Left ventricle myocardium superior (tissue), 1 donor: ENCODE data around the gene GPI. TPM values are rescaled to one million over a fixed set of nuclear protein-coding genes. Genes with fewer than 3 reads are reported as not detected.
"Not testable (repeated sequence)": the region's sequence is repeated elsewhere in the genome, so short reads cannot be mapped to it uniquely, and the experiment has no call there.

Experiments
- ATAC-seq: fragments of 200-7000 bp; cut with Tn5 transposase; one replicate; pipeline ENCODE4 v1.9.1; 2020; ENCODE audit warnings: mild to moderate bottlenecking, moderate library complexity
- DNase-seq: peaks from one replicate; pipeline ENCODE4 v3.0.0-alpha.2; 2020
- intact Hi-C: fragments of 100-400 bp; cut with micrococcal nuclease; formaldehyde crosslinking; loops from one replicate; pipeline ENCODE4 v1.11.0; 2022
- total RNA-seq: library from RNA; stranded (reverse); fragmentation: NEBNext Ultra II Directional; extraction: Animal tissue kit (Norgen Biotek cat#: 25700); gene quantifications from one replicate; pipeline ENCODE4 v1.2.1, GENCODE V29; 2021
- donor health status: DM: no; HTN: yes; CAD: no; lungs with severe emphysema.

GPI gene
- total RNA-seq, 1 donor from 2014 or later = 553 TPM

- no peak for DNase-seq
- peak; percentile 8 for ATAC-seq
- intact Hi-C loops = no loop called here
Observed at GRCh38 chr19:34393031-34393430, 28.0 kb downstream of the GPI start.

DNA sequence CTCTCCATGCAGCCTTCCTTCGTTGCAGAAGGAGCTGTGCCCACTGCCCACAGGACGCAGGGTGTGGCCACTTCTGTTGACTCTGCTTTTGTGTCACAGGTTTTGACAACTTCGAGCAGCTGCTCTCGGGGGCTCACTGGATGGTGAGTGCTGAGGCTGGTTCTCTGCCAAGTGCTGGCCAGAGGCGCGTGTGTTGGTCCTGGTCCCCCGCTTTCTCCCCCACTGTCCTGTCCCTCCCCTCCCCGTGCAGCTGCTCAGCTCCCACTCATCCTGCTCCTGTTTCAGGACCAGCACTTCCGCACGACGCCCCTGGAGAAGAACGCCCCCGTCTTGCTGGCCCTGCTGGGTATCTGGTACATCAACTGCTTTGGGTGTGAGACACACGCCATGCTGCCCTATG, 28.6 kb downstream of the GPI start:
- intact Hi-C loops = no loop called here
- no peak for DNase-seq
- ATAC-seq = no peak

GRCh38 chr19:34397853-34398252, 32.9 kb downstream of the GPI start:
- intact Hi-C loops = no loop called here
- DNase-seq = no peak
- peak; percentile 7 for ATAC-seq

DNA sequence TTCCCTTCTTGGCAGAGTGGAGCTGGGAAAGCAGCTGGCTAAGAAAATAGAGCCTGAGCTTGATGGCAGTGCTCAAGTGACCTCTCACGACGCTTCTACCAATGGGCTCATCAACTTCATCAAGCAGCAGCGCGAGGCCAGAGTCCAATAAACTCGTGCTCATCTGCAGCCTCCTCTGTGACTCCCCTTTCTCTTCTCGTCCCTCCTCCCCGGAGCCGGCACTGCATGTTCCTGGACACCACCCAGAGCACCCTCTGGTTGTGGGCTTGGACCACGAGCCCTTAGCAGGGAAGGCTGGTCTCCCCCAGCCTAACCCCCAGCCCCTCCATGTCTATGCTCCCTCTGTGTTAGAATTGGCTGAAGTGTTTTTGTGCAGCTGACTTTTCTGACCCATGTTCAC, 34.9 kb downstream of the GPI start:
- intact Hi-C loops = no loop called here
- ATAC-seq (no peak), DNase-seq (no peak)

DNA sequence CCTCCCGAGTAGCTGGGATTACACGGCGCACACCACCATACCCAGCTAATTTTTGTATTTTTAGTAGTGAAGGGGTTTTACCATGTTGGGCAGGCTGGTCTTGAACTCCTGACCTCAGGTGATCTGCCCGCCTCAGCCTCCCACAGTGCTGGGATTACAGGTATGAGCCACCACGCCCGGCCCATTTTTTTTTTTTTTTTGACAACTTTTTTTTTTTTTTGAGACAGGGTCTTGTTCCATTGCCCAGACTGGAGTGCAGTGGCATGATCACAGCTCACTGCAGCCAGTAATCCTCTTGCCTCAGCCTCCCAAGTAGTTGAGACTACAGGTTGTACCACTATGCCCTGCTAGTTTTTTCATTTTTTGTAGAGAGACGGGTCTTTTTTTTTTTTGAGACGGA, 35.8 kb downstream of the GPI start:
- ATAC-seq, intact Hi-C loops, DNase-seq: not testable (repeated sequence)

DNA sequence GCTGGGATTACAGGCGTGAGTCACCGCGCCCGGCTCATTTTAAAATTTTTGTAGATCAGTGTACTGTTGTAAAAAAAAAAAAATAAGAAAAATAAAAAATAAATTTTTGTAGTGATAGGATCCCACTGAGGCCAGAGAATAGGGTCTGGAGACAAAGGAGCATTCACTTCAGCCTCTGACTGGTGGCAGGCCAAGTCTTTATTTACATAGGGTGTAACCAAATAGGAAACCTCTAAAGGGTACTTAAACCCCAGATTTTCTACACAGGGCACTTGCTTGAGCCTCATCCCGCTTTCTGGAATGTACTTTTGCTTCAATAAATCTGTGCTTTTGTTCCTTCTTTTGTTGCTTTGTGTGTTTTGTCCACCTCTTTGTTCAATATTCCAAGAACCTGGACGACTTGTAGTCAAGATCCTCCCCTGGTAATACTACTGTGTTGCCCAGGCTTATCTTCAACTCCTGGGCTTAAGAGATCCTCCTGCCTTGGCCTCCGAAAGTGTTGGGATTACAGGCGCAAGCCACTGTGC, 37.1 kb downstream of the GPI start:
- DNase-seq (no peak), ATAC-seq (no peak)
- intact Hi-C loops = no loop called here

GRCh38 chr19:34403784-34404108, 38.8 kb downstream of the GPI start:
- DNase-seq (no peak), ATAC-seq (no peak)
- intact Hi-C loops = no loop called here

- intact Hi-C loops = no loop called here
- peak; percentile 95 for ATAC-seq
Observed at GRCh38 chr19:34404109-34404909, 39.3 kb downstream of the GPI start, which contains the start of gene PDCD2L. Gene PDCD2L, plus strand, starts transcription at chr19:34404399. Its CDS starts 32 bp downstream, at chr19:34404431.

DNA sequence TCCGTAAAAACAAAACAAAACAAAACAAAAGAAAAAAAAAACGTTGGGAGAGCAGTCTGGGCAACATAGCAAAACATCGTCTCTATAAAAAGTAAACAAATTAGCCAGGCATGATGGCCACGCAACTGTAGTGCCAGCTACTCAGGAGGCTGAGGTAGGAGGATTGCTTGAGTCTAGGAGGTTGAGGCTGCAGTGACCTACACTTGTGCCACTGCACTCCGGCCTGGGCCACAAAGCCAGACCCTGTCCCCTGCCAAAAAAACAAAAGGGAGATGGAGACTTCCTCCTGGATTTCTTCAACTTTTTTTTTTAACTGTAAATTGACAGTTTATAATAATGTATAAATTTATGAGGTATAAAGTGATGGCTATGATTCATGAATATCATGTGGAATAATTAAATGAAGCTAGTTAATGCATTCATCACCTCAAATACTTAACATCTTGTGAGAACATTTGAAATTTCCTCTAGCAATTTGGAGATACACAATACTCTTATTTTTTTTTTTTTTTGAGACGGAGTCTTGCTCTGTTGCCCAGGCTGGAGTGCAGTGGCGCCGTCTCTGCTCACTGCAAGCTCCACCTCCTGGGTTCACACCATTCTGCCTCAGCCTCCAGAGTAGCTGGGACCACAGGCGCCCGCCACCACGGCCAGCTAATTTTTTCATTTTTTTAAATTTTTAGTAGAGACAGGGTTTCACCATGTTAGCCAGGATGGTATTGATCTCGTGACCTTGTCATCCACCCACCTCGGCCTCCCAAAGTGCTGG, 41.1 kb downstream of the GPI start:
- intact Hi-C loops = no loop called here
- DNase-seq (no peak), ATAC-seq (no peak)

More at GRCh38 chr19:34404109-34404909, 39.3 kb downstream of the GPI start, which contains the start of gene PDCD2L:
- peak; percentile 97 for DNase-seq

DNA sequence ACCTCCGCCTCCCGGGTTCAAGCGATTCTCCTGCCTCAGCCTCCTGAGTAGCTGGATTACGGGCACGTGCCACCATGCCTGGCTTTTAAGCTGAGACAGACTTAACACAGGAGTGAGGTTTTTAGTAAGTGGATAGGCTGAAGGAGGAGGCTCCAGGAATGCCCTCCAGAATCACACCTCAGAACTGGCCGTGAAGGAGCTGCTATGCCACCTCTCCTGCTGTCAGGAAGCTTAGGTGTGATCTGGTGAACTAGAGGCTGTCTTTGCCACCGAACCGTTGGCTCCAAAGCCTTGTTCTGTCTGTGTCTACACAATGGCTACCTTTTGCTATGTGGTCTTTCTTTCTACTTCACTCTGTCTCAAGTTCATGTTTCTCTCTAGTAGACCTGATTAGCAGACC, 43.4 kb downstream of the GPI start:
- intact Hi-C loops = no loop called here
- DNase-seq (no peak), ATAC-seq (no peak)

DNA sequence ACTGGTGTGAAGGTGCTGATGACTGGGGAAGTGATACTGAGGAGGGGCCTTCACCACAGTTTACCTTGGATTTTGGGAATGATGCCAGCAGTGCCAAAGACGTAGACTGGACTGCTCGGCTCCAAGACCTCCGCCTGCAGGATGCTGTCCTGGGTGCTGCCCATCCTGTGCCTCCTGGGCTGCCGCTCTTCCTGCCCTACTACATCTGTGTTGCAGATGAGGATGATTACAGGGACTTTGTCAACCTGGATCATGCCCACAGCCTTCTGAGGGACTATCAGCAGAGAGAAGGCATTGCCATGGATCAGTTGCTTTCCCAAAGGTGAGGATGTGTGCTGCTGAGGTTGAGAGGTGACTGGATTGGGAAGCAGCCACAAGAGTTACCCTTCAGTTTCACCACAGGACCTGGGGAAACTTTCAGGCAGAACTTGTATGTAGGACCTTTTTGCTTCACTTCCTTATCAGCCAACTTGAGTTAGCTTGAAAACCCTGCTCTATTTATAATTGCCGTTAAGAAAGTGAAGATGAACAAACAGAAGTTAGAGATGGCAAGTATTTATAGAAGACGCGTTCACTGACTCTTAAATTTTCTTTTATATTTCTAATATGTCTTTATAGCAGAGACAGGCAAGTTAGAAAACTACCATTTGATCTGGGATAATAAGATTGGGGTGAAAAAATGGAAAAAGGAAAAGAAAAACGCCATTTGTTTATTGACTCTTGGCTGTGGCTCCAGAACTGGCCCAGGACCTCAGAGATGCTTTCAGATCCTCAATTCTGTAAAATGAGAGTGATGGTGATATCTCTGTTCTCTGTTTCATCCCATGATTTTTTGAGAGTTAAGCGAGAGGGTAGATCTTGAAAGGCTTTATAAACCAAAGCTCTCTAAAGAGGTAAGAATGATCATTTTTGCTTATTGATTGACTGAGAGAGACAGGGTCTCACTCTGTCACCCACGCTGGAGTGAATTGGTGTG, 44.5 kb downstream of the GPI start:
- intact Hi-C loops = no loop called here
- ATAC-seq (no peak), DNase-seq (no peak)

- ATAC-seq (no peak), DNase-seq (no peak)
- intact Hi-C loops = no loop called here
Observed at GRCh38 chr19:34411216-34411615, 46.2 kb downstream of the GPI start.

- ATAC-seq (no peak), DNase-seq (no peak)
- intact Hi-C loops = no loop called here
Observed at GRCh38 chr19:34416021-34416545, 51.1 kb downstream of the GPI start.

DNA sequence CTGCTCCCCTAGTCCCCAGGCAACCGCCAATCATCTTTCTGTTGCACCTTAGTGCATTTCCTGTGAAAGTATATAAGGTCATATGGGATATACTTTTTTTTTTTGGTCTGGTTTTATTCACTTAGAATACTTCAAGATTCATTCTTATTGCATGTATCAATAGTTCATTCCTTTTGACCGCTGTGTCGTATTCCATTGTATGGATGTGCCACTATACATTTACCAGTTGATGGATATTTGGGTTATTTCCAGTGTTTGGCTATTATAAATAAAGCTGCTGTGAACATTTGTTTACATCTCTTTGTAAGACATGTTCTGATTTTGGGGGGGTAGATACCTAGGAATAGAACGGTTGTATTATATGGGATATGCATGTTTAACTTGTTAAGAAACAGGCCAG, 53.3 kb downstream of the GPI start:
- intact Hi-C loops = no loop called here
- no peak for DNase-seq
- no peak for ATAC-seq

DNA sequence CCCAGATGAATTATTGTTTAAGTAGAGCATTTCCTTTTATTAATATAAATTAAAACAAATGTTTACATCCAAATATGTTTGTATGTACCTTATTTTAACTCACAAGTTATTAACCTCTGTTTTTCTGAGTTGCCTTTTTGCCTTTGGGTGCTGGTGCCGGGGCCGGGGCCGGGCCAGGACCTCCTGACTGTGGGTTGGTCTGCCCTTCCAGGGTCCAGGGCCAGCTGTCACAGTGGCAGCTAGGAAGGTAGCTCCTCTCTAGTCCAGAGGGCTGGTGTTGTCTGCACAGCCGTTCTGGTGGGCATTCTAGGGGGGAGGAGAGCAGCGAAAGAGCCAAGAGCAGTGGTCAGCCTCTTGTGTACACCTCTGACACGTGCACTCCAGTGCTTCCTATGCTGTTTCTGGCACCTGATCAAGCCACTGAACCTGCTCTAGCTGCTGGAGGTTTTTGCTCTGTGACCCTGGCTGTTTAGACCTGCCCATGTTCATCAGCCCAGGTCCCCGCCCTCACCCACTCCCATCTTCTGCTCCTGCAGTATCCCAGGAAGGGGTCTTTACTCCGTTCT, 61.2 kb downstream of the GPI start:
- ATAC-seq (no peak), DNase-seq (no peak)
- intact Hi-C loops = no loop called here

DNA sequence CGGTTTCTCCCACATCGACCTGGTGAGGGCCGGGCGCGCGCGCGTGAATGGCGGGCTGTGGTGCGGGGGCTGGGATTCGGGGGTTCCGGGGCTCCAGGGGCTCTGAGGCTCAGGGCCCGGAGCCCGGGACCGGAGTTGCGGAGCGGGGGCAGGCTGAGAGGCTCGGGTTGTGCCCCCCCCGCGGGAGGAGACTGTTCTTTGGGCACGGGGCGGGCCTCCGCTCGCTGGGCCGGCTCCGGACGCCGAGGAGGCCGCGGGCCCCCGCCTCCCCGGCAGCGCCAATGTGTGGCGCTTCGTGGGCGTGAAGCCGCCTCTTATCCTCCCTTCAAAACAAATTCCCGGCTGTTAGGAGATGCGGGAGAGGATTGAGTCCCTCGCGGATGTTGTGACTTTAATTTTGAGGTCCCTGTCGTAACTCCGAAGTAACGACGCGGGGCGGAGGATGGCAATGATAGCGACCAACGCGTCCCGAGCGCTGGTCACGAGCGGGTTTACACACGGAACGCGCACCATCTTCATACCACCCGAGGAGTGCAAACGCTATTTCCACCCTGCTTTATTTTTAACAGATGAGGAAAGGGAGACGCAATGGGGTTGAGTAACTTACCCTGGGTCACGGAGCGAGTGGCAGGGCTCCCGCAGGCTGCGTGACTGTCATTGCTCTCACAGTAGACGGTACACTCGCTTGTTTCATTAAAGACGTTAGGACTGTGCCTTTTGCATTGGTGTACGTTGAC, 63.7 kb downstream of the GPI start:
- DNase-seq (peak; percentile 65), ATAC-seq (peak; percentile 75)

GRCh38 chr19:34429553-34429952, 64.6 kb downstream of the GPI start:
- DNase-seq = no peak
- intact Hi-C loops = no loop called here
- ATAC-seq = no peak

More for the DNA sequence above, 63.7 kb downstream of the GPI start:
- intact Hi-C loops = no loop called here
